HG03025 (cell line): Measurements from ENCODE around the gene DISP3.

ENCODE experiments used
- ATAC-seq: cut with Tn5 transposase; IDR thresholded peaks from one replicate; pipeline ENCODE4 v1.9.1; 2021; ENCODE audit warnings: mild to moderate bottlenecking, moderate library complexity; ENCODE audit not compliant: unreplicated experiment, low FRiP score

DISP3 gene, protein sequence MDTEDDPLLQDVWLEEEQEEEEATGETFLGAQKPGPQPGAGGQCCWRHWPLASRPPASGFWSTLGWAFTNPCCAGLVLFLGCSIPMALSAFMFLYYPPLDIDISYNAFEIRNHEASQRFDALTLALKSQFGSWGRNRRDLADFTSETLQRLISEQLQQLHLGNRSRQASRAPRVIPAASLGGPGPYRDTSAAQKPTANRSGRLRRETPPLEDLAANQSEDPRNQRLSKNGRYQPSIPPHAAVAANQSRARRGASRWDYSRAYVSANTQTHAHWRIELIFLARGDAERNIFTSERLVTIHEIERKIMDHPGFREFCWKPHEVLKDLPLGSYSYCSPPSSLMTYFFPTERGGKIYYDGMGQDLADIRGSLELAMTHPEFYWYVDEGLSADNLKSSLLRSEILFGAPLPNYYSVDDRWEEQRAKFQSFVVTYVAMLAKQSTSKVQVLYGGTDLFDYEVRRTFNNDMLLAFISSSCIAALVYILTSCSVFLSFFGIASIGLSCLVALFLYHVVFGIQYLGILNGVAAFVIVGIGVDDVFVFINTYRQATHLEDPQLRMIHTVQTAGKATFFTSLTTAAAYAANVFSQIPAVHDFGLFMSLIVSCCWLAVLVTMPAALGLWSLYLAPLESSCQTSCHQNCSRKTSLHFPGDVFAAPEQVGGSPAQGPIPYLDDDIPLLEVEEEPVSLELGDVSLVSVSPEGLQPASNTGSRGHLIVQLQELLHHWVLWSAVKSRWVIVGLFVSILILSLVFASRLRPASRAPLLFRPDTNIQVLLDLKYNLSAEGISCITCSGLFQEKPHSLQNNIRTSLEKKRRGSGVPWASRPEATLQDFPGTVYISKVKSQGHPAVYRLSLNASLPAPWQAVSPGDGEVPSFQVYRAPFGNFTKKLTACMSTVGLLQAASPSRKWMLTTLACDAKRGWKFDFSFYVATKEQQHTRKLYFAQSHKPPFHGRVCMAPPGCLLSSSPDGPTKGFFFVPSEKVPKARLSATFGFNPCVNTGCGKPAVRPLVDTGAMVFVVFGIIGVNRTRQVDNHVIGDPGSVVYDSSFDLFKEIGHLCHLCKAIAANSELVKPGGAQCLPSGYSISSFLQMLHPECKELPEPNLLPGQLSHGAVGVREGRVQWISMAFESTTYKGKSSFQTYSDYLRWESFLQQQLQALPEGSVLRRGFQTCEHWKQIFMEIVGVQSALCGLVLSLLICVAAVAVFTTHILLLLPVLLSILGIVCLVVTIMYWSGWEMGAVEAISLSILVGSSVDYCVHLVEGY (N-terminal part only)

DNA sequence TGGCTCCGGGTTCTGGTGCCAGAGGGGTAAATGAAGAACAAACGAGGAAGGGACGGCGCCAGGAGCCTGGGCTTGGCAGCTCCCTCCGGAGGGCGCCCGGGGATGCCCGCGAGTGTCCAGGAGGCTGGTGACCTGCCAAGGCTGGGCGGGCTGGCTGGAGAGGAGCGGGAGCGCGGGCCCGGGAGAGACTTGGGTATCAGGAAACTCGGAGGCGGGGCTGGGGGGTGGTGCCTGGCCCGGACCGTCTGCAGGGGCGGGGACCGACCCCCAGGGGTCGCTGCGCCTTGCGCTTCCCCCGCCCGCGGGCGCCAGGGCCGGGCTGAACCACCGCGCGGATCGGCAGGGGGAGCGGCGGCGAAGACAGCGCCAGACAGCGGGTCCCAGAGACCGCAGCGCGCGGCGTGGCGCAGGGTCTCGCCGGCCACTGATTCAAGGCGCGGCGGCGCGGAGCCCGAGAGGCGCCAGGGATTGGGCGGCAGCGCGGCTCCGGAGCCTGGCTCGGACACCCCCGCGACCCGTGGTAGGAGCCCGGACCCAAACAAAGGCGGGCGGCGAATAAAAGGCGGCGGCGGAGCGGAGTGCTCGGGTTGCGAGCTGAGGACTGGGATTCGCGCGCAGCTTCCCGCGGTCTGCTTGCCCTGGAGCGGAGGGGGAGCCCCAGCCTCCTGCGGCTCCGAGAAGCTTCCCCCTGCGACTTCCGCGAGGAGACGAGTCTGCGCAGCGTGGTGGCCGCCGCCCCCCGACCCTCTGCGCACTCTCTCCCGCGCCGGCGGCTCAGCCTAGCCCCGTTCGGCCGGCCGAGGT, at the start of gene DISP3:
Gene DISP3 (plus strand): TSS at position 585 of the 804 bp plus-strand sequence. CDS start 21,838 bp downstream, outside the sequence.
- ATAC-seq: no peak

DNA sequence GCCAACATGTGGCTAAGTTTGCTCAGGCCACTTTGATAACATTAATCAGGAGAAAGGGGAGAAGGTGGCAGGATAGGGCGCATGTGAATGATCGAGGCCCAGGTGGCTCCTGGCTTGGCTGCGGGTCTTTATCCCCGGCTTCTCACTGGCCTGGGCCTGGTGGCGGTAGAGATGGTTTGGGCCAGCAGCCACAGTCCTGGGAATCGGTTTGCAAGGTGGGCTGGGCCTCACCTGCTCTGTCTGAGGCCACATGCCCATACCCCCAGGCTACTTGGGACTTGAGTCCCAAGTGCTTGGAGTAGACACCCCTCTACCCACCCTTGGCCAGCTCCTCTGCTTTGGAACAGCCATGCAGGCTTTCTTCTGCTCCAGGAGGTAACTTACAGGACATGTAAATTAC, 49.7 kb upstream of the DISP3 start:
- no peak for ATAC-seq

DNA sequence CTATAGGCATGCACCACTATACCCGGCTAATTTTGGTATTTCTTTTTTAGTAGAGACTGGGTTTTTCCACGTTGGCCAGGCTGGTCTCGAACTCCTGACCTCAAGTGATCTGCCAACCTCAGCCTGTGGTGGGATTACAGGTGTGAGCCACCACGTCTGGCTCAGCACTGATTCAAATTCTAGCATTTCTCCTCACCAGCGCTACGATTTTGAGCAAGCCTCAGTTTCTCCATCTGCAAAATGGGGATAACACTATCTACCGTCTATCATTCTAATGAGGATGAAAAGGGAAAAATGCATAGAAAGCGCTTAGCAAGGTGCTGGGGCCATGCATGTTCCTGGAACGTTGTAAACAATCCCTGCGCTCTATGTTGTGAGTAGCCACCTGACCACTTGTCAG, 49.0 kb upstream of the DISP3 start:
- ATAC-seq: no peak

DNA sequence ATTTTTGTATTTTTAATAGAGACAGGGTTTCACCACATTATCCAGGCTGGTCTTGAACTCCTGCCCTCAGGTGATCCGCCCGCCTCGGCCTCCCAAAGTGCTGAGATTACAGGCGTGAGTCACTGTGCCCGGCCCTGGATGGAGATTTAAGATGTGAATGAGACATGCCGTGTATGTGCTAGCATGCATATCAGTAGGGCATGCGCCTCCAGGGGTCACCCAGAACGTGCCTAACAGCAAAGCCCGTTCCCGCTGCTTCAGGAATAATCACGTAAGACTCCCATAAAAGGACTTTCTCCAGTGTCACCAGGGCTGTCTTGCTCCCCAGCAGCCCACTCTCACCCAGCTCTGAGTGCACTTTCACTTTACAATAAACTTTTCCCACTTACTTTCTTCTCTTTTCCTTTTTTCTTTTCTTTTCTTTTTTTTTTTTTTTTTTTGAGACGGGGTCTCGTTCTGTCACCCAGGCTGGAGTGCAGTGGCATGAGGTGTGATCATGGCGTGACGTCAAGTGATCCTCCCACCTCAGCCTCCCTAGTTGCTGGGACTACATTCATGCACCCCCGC, 46.9 kb upstream of the DISP3 start:
- ATAC-seq: no peak

DNA sequence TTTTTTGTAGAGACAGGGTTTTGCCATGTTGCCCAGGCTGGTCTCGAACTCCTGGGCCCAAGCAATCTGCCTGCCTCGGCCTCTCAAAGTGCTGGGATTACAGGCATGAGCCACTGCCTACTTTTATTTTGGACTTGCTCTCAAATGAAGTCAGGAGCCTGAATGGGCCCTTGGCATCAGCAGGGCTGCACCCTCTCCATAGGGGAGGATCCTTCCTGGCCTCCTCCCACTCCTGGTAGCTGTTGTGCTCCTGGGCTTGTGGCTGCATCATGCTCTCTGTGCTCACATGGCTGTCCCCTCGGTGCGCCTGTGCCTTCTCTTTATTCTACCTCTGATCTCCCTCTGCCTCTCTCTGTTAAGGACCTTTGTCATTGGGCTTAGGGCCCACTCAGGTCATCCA, 46.4 kb upstream of the DISP3 start:
- no peak for ATAC-seq

DNA sequence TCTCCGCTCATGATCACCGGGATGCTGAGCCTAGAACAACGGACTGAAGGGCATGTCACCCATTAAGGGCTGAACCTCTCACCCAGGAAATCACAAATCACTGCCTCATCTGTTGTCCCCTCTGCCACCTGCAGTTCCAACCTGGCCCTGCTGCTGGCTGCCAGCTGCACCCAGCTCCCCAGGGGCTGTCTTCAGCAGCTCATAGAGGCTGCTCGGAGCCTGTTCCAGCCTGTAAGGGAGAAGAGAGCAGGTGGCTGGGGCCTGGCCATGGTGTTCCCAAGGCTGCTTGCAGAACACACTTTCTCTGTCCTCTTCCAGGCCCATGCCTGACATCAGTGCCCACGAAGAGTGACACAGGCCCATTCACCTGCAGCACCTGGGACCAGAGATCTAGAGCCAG, 44.5 kb upstream of the DISP3 start:
- ATAC-seq: no peak

DNA sequence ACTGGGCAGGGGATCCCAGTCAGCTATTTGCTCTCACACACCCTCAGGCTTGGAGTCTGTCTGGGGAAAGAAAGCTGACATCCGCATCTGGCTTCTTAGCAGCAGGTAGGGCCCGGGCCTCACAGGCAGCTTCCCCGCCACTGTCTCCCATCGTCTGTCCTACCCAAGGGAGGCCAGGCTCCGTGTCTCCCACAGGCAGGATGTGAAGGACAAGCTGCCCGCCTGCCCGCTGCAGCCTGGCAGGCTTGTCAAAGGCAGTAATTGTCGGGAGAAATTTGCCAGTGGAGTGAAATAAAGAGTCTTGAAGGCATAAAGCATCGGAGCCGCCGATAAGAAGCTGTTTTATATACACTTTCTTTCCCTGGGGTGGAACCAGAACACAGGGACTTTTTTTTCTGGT, 44.0 kb upstream of the DISP3 start:
- no peak for ATAC-seq

DNA sequence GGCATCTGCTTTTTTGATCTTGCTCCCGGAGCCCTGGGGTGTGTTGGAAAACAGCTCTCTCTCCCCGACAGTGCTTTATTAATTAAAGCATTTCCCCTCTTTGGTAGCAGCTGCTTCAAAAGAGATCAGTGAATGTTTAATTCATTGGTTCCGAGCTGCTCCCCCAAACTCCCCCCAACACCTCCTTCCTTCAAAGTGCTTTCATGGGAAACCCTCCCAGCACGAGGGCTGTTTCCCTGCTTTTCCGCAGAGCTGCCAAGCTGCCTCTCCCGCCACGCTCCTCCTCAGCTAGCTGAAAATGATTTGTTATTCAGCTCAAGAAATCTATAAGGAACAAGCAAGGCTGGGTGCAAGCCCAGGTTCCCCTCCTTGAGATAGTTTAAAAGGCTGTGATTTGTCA, 40.0 kb upstream of the DISP3 start:
- no peak for ATAC-seq

DNA sequence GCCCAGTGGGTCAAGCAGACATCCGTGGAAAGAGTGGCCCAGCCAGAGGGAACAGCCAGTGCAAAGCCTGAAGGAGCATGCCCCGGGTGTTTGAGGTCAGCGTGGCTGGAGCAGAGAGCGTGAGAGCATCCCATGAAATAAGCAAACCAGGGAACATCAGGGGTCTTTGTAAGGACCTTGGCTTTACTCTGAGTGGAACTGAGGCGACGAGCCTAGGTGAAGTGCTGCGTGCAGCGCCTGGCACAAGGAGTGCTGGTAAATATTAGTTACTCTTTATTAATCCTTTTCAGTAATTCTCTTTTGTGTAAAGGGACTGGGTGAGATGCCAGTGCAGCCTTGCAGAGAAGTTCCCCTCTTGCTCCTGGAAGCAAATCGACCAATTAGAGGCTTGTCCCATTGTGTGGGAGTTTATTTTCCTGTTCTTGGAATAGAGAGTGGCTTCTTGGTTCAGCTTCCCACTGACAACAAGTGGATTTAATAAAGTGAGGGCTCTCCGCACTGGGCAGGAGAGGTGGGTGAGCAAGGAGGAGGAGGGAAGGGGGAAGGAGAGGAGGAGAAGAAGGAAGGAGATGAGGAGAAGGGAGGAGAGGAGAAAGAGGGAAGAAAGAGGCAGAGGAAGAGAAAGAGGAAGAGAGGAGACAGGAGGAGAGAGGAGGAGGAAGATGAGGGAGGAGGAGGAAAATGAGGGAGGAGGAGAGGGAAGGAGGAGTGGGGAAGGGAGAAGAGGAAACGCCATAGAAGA, 37.6 kb upstream of the DISP3 start:
- ATAC-seq: no peak

DNA sequence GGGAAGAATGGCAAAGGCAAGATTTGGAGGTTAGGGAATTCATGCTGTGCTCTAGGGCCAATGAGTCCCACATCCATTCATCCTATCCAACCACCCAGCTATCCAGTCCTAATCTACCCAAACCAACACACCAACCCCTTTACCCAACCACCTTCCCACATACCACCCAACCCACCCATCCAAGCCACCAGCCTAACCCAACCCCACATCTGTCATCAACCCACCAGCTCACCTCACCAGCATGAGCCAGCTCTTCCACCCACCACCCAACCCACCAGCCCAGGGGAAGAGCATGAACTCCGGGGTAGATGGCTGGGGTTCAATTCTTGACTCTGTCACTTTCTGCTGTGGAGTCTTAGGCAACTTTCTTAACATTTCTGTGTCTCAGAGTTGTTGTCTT, 35.9 kb upstream of the DISP3 start:
- ATAC-seq: no peak

DNA sequence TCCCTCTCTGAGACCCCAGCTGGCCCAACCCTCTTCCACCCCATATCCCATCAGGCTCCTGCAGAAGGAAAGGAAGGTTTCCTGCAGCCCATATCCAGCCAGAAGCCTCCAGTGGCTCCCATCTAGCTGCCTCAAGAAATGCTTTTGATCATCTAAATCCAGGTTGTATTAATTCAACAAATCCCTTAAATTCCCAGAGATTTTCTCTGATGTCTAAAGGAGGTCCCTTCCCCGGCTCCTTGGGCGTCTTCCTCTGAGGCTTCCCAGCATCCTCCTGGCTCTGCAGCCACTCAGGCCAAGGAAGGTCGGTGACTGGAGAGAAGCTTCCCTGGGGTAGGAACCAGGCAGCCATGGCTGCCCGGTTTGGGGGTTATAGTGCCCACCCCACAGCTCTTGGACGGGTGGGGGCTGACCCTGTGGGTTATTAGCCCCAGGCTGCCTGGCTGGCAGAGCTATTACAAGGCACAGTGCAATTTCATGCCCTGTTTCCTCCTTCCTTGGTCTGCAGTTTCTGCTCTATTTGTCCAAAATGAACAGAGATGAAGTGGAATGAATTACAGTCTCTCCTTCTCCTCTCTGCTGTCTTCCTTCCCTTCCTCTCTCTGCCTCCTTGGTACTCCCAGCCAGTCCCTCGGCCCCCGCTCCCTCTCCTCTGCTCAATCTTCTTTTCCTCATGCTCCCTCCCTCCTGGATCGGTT, 34.8 kb upstream of the DISP3 start:
- no peak for ATAC-seq

DNA sequence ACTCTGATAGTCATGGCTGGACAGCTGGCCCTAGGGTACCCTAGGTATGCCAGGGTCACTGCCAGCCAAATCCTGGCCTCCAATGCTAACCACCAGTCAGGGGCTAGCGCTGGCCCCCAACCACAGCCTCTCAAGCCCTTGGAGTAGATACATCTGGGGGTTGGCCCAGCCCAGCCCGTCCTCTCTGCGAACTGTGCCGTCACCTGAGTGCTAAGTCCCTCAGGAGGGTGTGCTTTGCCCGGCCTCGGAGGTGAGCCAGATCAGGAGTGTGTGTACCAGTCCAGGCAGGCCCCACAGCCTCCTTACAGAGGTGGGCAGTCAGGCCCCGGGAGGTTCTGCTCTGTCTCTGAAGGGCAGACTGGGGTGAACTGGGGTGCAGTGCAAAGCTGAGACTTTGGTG, 34.0 kb upstream of the DISP3 start:
- ATAC-seq: no peak

DNA sequence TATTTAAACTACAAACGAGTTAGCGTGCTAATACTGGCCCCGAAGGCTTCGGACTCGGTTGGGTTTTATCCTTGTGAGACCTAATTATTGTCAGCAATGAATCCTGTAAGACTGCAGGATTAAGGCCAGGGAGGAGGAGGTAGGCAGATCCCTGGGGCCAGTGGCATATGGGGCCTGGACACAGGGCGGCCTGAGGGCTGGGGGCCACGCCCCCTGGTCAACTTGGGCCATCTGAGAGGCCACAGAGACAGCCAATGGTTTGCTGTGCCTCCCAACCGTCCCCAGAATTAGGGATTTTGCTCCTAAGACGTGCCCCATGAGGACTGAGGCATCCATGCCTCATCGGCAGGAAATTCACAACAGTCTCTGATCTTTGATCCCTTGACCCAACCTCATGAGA, 31.1 kb upstream of the DISP3 start:
- no peak for ATAC-seq

DNA sequence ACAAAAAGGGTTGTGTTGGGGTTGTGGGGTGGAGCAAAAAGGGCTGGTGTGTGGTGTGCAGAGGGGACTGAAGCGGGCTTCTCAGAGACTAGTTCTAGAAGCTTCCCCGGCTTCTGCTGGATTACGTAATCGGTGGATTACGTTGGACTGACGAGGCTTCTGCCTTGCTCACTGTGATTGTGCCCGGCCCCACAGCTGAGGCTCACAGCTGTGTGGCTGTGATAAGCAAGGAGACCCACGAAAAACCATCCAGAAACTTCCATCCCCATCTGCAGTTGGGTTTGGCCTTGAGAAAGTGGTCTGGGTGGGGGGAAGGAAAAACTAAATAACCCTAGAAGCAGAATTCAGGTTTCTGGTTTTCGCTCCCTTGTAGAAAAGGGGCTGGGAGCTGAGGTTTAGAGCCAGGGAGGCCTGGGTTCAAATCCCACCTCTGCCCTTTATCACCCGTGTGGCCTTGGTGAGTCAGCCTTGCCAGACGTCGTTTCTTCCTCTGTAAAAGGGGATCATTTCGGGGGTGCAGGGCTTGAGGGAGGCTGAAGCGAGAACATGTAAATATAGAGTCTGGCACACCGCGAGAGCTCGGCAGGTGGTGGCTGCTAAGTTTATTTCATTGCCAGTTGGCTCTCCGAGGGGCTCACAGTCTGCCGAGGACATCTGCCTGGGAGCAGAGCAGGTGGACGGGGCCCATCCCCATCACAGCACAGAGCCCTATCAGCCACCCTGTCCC, 30.4 kb upstream of the DISP3 start:
- no peak for ATAC-seq

DNA sequence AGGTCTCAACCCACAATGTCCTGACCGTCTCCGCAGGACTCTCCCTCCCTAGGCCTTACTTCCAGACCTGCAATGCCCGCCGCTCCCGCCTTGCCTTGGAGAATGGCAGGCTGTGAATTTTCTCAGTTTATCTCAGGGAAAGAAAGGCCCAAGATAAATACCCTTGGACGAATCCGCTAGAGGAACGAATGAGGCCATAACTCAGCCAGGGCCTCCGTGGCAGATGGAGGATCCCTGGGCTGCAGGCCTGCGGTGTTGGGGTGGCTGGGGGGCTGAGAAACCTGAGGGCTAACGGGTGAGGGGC, 29.9 kb upstream of the DISP3 start:
- ATAC-seq: no peak

DNA sequence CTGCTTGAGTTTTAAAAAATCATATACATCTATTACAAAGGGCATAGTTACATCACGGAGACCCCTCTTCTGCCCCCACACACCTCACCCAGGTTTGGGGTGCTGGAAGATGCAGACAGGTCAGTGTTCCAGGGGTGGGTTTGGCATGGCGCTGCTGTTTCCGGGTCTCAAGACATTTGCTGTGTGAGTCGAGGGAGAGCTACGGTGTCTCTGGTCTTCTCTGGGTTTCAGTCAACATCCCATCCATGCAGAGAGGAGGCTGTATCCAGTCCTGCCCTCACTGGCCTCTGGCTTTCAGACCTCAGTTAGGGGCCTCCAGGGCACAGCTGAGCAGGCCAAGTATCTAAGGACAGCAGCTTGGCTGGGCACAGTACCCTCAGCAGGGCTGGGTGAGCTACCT, 28.6 kb upstream of the DISP3 start:
- no peak for ATAC-seq

DNA sequence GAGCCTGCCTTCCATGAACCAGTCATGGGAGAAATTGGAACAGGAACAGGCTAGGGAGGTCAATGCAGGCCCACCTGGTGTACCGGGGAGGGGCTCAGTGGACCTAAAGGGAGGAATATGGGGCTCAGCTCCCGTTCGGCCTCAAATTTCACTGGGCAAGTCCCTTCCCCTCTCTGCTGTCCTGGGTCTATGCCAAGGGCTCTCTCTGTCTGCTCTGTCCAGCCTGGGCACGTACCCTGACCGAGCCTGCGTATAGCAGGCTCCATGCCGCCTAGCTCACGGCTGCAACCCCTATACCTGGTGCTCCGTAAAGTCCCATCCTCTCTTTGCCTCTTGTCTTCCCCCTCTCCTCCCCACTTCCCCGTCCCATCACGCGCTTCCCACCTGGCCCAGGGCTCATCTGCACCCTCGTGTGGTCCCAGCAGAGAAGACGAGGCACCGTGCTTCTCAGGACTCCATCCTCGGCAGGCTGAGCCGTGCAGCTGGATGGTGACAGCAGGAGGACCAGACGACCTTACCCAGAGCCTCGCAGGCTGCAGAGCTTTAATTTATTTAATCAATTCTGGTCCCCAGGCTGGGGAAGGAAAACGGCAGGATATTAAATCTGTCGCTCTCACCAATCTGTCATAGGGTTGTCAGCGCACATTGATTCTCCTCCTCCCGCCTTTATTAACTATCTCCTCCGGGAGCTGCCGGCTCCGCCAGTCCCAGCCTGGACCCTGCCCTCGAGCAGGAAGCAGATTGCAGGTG, 25.0 kb upstream of the DISP3 start:
- ATAC-seq: no peak
